ENCODE results near the gene ARHGAP32.

DNA sequence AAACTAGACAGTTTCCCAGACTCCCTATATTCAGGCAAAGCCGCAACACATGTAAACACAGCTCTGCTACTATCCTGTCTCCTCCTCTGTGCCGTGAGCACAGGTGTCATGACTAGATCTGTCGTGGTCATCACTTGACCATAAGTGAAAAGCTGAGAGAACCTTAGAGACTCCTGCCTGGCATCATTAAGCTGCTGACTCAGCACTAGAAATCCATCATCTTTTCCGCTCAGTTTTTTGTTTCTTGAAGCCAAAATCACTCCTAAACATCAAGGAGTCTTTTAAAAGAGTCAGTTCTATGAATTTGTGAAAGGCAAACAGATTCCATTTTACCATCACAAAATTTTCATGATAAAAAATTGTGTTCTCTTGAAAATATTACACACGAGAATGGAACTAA is 147.0 kb downstream of the ARHGAP32 start:
- TF ChIP-seq, protein P1, sequence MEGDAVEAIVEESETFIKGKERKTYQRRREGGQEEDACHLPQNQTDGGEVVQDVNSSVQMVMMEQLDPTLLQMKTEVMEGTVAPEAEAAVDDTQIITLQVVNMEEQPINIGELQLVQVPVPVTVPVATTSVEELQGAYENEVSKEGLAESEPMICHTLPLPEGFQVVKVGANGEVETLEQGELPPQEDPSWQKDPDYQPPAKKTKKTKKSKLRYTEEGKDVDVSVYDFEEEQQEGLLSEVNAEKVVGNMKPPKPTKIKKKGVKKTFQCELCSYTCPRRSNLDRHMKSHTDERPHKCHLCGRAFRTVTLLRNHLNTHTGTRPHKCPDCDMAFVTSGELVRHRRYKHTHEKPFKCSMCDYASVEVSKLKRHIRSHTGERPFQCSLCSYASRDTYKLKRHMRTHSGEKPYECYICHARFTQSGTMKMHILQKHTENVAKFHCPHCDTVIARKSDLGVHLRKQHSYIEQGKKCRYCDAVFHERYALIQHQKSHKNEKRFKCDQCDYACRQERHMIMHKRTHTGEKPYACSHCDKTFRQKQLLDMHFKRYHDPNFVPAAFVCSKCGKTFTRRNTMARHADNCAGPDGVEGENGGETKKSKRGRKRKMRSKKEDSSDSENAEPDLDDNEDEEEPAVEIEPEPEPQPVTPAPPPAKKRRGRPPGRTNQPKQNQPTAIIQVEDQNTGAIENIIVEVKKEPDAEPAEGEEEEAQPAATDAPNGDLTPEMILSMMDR (IDR thresholded peaks at IDR 0.05), result no peak
- no peak for TF ChIP-seq POLR2A (IDR thresholded peaks at IDR 0.05)

Measured in lower leg skin (tissue), 3 donors.